Stimulated activated CD8-positive, alpha-beta memory T cell treated with anti-CD3 and anti-CD28 coated beads, Interleukin-4, amount 100 ng/mL, for 4 hours (primary cell): ENCODE measurements around the gene RMDN3.

ENCODE experiments used
- DNase-seq, 2 donors: peaks; one replicate each; pipeline ENCODE4 v3.0.0-alpha.2; 2020; ENCODE audit warnings: low read depth in 2 of 2, low spot score in 1 of 2

RMDN3 gene

DNA sequence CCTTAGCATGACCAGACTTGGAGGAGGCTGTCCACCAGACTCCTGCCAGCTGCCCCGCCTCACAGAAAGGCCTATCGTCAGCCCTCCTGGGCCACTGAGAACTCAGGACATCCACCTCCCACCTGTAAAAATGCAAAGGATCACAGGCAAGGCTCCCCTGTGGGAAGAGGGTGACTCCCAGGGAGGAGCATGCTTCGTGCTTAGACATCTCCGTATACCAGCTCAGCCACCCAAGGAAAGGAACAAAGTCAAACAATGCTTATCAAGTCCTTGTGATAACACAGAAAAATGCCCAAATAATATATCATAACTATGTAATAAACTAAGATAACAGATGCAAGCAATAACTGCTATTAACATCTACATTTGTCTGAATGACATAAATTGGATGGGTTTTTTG, 4.2 kb downstream of the RMDN3 start:
- DNase-seq = no peak

GRCh38 chr15:40749151-40749630, 5.9 kb downstream of the RMDN3 start:
- DNase-seq = no peak

DNA sequence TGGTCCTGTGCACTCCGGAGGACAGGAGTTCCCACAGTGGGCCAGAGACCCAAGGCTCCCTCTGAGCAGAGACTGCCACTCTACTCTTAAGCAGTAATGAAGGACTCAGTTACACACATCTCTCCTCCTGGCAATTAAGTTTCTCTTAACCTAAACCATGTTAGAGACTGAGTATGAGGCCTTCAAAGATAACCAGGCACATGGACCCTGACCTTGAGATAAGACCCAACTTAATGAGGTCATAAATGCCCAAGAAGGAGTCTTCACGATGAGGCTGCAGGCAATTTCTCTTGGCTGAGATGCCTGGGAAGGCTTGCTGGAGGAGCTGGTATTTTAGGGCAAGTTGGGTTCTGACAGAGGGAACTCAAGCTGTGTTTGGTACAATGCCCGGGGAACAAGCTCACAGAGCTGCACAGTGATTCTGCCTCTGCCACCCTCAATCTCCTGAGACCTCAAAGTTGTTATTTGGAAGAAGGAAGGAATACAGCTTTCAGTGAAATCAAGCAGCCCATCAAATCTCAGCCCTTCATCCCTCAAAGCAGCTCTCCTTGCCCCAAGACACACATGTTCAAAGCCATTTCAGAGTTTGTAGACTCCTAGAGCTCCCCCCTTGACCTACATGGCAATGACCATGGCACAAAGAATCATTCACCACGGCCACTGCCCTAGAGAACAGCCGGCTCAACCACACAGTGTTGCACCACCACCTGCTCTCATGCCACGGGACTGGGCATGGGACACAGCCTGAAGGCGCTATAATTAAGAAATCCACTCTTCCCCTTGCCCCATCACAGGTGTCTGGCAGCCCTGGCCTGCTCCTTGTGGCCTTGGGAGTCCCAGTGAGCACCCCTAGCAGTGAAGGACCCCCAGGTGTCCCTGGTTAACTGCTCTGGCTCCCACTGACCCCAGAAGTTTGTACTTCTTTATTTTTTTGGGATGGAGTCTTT, 7.1 kb downstream of the RMDN3 start:
- no peak for DNase-seq

GRCh38 chr15:40746916-40747418, 8.1 kb downstream of the RMDN3 start:
- DNase-seq = no peak

DNA sequence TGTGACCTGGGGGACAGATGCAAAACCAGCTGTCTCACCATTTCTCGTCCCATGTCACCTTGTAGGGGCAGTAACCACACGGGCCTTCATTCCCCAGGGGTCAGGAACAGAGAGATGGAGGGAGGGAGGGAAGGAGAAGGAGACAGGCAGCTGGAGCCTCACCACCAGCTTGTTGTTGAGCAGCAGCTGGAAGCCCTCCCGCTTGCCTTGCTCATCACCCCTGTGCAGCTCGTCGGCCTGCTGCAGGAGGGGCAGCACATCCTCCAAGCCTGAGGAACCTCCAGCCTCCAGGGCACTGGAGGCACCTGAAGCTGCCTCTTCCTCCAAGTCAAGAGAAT, 10.3 kb downstream of the RMDN3 start:
- DNase-seq = no peak

DNA sequence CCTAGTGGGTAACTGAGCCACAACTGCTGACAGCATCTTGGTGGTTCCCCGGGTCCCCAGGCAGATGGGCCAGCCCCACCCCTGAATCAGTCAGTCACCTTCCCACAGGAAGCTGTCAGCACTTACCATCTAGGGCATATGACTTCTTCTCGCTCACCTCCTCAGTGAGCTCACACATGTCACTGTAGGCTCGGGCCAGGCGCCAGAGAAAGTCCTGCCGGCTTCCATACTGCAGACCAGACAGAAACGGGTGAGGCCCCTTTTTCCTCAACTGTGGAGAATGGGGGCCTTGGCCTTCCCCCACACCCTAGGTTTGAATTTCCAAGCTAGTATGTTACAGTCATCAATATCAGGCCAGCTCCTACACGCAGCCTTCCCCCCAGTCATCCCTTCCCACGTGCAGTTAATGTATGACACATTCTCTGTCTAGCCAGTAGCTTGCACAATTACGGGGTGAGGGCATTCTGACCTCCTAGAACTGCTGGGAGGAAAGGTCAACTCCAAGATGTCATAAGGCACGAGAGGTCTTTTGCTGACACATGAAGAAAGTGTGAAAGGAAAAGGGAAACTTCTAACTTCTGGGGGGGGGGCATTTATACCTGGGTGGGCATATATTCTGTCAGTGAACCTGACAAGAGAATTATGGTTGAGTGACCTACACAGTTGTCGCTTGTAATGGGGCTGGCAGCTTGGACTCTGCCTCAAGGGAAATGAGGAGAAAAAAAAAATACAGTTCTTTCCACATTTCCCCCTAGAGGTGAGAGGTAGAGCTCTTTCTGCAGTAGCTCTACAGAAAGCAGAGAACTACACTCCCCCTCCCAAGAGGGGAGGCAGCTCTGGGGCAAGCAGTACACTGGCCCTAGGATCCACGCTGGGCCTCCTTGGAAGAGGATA, 10.9 kb downstream of the RMDN3 start:
- DNase-seq = peak in 1 of 2 donors; percentile 60

GRCh38 chr15:40743485-40743901, 11.6 kb downstream of the RMDN3 start:
- DNase-seq = no peak

DNA sequence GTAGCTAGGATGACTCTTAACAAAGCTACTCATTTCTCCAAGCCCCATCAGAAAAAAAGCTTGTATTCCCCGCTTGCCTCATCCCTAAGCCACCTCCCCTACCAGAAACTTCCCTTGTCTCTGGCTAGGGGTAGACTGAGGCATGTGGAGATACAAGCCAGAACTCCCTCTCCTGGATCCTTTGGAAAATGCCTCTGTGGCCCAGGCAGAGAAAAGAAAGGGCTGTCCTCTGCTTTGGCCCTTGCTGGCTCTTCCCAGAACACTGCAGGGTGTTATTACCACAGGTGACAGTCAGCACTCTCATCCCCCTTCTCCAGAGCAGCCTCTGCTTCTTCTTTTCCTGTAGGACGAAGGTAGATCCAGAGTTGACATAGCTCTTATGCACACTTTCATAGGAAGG, 15.2 kb downstream of the RMDN3 start:
- DNase-seq = no peak

DNA sequence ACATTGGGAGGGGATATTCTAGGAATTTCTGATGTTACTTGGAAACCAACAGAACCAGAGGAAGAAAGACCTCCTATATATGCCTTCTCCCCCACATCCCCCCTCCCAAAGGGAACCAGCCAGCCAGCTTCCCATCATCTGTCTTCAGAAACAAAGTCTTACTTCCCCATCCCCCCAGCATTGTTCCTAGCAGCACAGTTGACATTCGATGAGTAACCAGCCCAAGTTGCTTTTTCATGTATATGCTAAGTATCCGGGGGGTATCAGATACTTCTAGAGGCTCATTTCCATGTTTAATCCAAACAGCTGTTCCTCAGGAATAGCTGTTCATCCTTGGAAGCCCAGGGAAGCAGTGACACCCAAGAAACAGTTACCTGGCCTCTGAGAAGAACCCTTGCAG, 16.0 kb downstream of the RMDN3 start:
- no peak for DNase-seq

- DNase-seq = no peak
These were observed 18.0 kb downstream of the RMDN3 start for GRCh38 chr15:40737048-40737447.

DNA sequence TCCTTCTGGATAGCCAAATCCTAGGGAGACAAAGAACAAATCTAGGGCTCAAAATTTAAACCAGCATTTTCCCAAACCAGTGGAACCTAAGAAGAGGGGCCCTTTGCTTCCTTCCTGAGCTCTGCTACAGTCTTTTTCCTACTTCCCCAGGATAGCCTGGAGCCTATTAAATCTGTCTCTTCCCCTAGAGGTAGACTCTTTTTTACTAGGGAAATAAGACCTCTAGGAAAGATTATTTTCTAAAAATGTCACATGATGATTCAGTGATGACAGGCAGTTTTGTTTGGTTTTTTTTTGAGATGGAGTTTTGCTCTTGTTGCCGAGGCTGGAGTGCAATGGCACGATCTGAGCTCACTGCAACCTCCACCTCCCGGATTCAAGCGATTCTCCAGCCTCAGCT, 18.5 kb downstream of the RMDN3 start:
- DNase-seq = no peak

DNA sequence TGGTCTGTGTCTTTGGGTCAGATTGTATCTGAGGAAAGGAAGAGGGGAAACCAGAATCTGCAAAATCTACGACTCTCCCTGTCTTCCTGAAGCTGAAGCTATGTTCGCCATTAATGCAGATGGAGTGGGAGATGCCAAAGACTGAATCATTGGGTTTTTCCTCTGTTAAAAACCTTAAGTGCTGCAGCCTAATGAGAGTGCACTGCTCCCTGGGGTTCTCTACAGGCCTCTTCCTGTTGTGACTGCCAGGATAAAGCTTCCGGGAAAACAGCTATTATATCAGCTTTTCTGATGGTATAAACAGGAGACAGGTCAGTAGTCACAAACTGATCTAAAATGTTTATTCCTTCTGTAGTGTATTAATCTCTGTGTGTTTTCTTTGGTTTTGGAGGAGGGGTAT, 24.0 kb downstream of the RMDN3 start:
- no peak for DNase-seq

DNA sequence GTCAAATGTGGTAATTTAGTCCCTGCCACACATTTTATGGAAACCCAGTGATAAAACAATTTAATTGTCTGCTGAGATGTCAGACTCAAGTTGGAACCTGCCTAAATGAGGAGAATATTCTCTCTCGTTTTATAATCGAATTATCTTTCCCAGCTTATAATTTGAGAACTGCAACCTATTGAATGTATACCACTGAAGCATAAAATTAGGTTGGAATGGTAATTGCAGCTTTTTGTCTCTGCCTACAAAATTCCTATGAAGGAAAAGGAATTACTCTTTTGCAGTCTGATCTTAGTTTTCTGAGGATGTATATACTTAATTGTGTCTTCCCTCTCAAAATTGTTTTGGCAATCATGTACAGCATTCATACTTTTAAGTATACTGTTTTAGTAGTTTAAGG, 31.1 kb downstream of the RMDN3 start:
- no peak for DNase-seq

- DNase-seq = no peak
These were observed 32.1 kb downstream of the RMDN3 start for GRCh38 chr15:40722934-40723333.

- DNase-seq = no peak
These were observed 32.7 kb downstream of the RMDN3 start for GRCh38 chr15:40722354-40722753.

DNA sequence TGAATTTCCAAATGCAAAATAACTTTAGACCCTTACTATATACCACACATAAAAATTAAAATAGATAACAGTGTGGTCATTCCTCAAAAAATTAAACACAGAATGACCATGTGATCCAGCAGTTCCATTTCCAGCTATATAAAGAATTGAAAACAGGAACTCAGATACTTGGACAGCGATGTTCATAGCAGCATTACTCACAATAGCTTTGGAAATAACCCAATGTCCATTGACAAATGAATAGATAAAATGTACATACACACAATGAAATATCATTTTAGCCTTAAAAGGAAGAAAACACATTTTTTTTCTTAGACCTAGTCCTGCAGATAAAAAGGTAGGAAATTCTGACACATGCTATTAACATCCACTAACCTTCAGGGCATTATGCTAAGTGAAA, 33.4 kb downstream of the RMDN3 start:
- no peak for DNase-seq

DNA sequence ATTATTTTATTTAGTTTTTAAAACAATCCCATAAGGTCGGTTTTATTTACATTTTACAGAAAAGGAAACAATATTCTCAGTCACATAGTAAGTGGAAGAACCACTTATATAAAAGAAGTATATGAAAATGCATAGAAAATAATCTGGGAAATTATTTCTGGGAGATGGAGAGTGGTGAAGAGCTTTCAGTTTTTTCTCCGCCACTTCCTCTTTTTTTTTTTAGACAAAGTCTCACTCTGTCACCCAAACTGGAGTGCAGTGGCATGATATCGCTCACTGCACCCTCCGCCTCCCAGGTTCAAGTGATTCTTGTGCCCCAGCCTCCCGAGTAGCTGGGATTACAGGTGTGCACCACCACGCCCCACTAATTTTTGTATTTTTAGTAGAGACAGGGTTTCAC, 38.9 kb downstream of the RMDN3 start:
- DNase-seq = no peak

DNA sequence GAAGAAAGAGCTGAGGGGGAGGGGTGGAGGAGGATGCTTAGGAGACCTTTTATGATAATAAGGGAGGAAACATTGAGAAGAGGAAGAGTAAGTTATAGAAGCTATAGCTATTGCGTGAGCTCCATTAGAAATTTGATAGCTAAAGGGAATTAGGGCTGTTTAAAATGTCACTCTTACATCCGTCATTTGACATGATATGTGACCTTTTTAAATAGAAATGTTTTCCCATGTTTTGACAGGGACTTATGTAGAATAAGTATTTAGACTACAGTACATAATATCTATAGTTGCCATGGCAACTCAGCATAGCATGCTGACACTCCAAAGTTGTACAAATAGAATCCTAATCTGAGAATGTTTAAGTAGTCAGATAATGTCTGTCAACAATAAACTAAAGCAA, 40.9 kb downstream of the RMDN3 start:
- no peak for DNase-seq

GRCh38 chr15:40706121-40706520, 48.9 kb downstream of the RMDN3 start:
- no peak for DNase-seq

DNA sequence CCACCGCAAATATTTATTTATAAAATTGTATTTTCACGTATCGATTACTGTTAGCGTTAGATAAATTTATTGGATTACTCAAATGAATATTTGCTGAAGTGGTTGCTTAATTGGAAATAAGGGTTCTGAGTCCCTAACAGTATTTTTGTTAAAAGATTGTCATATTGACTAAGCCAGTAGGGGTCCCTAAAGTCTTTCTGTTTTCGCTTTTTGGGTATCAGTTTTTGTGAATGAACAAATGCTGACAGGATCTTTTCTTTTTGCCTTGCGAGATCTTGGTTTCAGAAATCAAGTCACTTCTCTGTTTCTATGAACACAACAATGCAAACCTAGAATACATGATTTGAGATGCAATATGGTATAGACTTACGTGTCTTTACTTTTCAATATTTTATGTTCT, 53.0 kb downstream of the RMDN3 start:
- no peak for DNase-seq

DNA sequence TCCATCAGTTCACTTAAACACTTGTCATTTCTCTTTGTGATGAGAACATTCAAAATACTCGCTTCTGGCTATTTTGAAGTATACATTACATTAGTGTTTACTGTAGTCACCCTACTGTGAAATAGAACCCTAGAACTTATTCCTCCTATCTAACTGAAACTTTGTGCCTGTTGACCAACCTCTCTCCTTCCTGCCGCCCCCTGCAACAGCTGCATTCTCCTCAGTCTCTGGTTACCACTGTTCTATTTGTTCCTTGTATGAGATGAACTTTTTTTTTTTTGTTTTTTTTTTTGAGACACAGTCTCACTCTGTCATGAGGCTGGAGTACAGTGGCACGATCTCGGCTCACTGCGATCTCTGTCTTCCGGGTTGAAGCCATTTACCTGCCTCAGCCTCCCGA, 57.1 kb downstream of the RMDN3 start:
- DNase-seq = no peak

GRCh38 chr15:40696228-40696627, 58.8 kb downstream of the RMDN3 start:
- no peak for DNase-seq
